NCI-H2081 treated with DMSO at 0.1 percent for 48 hours (cell line): ENCODE results near the gene DEFB131A.
"Not testable (repeated sequence)": the region's sequence is repeated elsewhere in the genome, so short reads cannot be mapped to it uniquely, and the experiment has no call there.

ENCODE experiments used
- DNase-seq: peaks from one replicate; lab custom pipeline; 2025; lab: John Stamatoyannopoulos, UW

DEFB131A gene, protein sequence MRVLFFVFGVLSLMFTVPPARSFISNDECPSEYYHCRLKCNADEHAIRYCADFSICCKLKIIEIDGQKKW

DNA sequence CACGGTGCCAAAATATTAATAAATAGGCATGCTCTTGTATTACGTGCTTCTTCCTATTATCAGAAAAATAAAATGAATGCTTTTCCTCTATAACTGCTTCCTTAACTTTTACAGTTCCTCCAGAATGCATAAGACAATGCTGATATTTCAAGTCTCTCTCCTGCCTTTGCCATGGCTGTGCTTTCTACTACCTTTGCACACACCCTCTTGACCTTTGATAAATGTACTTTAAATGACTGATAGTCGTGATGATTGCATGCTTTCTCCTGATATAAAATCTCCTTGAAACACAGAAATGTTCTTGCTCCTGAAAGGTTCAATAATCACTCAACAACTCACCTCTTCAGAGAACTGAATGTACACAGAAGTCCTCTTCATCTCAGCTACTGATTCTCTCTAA is at the start of gene DEFB131A:
TSS of gene DEFB131A (plus strand) at position 301 of the 400 bp plus-strand sequence. CDS start 120 bp downstream, outside the sequence.
- not testable (repeated sequence) for DNase-seq

DNA sequence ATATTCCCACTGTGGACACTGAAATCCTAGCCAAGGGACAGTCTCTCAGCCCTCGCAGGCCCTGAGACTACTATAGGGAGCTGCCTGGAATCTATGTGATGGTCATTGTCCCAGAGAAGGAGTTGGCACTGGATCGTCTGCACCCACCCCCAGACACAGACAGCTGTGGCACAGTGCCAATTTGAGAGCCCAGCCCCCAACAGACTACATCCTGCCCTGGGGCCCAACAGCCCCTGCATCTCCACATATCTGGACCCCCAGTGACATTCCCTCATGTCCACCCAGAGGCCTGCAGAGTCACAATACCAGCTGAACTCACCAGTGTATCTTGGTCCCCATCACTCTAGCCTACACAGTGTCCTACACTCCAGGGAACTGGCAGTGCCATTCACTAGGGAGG is 38.4 kb upstream of the DEFB131A start:
- not testable (repeated sequence) for DNase-seq

DNA sequence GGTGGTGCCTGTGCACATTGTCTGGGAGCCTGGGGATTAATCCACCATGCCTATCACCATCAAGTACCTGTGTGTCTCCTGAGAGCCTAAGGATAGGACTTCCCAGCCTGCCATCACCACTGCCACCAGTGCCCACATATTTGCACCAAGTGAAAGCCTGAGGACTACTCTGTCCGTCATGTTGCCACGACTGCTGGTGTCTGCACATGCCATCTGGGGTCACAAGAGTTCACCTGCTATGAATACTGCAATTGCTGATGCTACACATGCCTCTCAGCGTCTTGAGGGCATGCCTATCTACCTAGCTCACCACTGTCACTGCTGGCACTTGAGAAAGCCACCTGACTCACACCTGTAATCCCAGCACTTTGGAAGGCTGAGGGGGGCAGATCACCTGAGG is 37.7 kb upstream of the DEFB131A start:
- not testable (repeated sequence) for DNase-seq

DNA sequence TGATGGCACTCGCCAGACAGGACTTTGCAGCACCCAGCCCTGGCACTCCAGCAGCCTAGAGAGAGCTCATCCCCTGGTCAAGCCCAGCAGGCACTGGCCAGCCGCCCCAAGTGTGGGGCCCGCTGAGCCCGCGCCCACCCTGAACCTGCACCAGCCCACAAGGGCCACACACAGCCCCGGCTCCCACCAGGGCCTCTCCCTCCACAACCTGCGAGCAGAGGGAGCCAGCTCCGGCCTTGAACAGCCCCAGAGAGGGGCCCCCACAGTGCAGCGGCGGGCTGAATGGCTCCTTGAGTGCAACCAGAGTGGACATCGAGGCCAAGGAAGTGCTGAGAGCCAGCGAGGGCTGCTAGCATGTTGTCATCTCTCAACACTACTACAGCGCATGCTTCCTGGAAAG is 34.4 kb upstream of the DEFB131A start:
- DNase-seq = no peak

DNA sequence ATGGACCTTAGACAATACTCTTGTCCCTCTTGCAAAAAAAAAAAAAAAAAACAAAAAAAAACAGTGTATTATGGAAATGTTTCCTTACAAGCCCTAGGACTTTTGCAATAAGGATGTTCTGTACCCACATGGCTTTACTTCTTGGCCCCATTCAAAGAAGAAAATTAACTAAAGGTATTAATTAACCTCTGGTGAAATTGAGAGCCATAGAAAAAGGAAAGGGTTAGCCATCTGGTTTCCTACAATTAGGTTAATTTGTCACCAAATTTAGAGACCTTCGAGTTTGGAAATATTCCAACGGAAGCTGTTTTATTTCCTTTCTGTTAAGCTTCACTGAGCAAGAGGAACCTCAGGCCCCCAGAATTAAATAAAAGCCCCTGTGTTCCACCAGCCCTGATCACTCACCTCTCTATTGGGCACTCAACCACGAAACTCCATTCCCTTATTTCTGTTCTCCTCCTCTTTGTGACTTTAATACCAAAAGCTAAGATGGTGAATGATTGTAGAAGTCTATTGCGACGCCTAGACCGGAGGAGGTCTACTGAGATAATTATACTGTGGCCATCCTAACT is 22.2 kb upstream of the DEFB131A start:
- not testable (repeated sequence) for DNase-seq

DNA sequence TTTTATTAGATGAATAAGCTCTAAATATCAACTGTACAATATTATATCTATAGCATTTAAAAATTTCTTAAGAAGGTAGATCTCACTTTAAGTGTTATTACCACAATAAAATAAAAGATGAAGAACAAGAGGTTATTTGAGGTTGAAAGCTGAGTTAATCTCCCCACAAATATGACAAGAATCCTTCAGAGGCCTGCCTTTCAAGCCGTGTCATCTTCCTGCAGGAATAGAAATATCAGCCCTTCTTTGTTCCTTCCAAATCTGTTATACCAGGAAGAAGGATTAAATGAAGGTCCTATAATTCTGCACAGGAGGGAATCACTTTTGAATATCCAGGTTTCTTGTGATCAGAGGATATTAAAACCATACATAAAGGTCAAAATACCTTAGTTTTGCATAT is 18.3 kb upstream of the DEFB131A start:
- not testable (repeated sequence) for DNase-seq

DNA sequence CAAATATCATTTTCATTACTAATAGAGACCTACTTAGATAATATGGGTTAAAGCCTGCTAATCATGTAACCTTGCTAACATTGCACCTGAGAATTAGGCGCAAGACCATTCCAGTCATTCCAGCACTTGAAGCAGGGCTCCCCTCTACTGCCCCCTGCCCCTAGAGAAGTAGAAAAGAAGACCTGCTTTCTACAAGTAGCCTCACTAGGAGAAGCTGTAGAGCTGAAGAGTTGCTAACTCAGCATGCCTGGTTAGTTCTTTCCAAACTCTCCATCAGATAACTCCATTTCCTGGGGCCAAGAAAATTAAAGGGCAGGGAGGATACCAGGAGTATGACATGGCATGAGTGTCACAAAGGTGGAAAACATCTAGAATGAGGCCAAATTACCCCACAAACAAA is 14.2 kb upstream of the DEFB131A start:
- DNase-seq = not testable (repeated sequence)

DNA sequence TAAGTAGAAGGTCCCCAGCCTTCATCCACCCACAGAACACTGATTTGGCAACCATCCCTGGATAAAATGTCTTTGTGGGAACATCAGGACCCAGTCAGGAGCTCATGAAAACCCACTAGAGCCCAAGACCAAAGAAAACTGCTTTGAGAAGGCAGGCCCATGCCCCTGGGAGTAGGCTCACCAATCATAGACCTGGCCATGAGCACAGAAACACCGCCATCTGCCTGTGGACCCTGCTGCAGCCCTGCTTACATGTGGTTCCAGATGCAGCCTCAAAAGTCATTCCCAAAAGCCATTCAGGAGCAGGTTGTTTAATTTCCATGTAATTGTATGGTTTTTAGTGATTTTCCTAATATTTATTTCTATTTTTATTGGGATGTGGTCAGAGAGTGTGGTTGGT is 10.9 kb upstream of the DEFB131A start:
- not testable (repeated sequence) for DNase-seq

DNA sequence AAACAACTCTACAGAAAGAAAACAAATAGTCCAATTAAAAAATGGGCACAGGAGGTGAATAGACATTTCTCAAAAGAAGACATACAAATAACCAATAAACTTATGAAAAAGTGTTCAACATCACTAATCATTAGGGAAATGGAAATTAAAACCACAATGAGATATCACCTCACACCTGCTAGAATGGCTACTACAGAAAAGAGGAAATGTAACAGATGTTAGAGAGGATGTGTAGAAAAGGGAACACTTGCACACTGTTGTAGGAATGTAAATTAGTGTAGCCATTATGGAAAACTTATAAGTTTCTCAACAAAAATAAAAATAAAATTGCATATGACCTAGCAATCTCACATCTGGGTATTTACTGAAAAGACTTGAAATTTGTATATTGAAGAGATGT is 7.5 kb upstream of the DEFB131A start:
- DNase-seq = not testable (repeated sequence)

DNA sequence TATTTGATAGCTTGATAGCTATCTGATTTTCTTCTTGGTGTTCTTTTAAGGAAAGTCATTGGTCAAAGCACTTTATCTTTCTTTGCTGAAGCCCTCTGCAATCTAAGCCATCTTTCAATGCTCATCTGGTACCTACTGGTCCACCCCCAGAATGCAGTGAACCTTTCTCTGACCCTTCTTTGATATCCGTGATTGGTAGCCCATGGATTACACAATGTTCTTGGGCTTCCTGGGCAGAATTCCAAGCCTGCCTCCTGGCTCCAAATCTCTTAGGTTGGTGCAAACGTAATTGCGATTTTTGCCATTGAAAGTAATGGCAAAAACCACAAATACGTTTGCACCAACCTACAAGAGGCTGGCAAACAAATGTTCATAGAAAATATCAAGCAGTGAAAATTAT is 1.9 kb upstream of the DEFB131A start:
- DNase-seq = not testable (repeated sequence)

DNA sequence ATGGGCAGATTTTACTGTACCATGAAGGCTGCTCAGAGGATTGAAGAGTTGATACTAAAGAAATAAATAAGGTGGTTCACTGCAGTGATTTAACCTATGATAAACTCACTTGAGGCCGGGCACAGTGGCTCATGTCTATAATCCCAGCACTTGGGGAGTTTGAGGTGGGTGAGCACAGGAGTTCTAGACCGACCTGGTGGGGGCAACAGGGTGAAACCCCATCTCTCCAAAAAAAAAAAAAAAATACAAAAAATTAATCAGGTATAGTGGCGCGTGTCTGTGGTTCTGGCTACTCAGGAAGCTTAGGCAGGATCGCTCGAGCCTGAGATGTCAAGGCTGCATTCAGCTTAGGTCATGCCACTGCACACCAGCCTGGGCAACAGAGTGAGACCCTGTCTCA is 467 bp downstream of the DEFB131A start:
- DNase-seq = not testable (repeated sequence)

DNA sequence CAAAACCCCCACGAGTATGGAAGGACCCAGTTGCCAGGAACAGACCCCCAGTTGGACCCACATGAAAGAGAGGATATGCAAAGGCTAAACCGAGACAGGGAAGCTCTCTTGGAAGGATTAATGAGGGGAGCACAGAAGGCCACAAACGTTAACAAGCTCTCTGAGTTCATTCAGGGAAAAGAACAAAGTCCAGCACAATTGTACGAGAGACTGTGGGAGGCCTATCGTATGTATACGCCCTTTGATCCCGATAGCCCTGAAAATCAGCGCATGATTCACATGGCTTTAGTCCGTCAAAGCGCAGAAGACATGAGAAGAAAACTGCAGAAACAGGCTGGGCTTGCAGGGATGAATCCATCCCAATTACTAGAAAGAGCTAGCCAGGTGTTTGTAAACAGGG is 8.0 kb downstream of the DEFB131A start:
- not testable (repeated sequence) for DNase-seq

DNA sequence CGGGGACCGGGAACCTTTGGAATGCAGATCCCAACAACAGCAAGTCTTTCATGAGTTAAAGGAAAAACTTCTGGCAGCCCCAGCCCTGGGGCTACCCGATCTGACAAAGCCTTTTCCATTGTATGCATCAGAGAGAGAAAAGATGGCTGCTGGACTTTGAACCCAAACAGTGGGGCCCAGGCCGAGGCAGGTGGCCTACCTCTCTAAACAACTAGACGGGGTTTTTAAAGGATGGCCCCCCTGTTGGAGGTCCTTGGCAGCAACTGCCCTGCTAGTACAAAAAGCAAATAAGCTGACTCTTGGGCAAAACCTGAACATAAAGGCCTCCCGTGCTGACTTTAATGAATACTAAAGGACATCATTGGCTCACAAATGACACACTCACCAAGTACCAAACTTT is 10.1 kb downstream of the DEFB131A start:
- not testable (repeated sequence) for DNase-seq

DNA sequence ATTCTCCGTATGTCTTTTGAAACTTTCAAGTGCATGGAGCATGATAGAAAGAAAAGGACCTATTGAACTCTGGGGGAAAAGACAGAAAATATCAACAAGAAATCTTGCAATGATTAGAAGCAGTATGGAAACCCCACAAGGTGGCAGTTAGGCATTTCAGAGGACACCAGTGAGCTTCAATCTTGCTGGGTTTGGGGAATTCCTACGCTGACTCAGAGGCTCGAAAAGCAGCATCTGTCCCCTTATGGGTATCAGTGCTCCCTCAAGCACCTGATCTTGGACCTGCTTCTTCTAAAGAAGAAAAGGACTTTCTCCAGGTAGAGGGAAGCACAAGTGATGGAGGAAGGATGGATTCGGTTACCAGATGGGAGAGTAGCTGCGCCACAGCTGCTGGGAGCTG is 10.8 kb downstream of the DEFB131A start:
- not testable (repeated sequence) for DNase-seq

DNA sequence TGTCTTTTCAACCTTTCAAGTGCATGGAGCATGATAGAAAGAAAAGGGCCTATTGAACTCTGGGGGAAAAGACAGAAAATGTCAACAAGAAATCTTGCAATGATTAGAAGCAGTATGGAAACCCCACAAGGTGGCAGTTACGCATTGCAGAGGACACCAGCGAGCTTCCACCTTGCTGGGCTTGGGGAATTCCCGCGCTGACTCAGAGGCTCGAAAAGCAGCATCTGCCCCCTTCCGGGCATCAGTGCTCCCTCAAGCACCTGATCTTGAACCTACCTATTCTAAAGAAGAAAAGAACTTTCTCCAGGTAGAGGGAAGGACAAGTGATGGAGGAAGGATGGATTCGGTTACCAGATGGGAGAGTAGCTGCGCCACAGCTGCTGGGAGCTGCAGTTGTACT is 35.3 kb downstream of the DEFB131A start:
- not testable (repeated sequence) for DNase-seq

DNA sequence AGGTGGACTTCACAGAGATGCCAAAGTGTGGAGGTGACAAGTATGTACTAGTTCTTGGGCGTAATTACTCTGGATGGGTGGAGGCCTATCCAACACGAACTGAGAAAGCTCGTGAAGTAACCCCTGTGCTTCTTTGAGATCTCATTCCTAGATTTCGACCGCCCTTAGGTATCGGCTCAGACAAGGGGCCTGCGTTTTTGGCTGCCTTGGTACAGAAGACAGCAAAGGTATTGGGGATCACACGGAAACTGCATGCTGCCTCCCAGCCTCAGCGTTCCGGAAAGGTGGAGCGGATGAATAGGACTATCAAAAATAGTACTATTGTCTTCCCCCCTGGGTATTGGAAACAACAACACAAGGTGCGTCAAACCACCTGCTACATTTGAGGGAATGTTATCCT is 35.9 kb downstream of the DEFB131A start:
- not testable (repeated sequence) for DNase-seq

DNA sequence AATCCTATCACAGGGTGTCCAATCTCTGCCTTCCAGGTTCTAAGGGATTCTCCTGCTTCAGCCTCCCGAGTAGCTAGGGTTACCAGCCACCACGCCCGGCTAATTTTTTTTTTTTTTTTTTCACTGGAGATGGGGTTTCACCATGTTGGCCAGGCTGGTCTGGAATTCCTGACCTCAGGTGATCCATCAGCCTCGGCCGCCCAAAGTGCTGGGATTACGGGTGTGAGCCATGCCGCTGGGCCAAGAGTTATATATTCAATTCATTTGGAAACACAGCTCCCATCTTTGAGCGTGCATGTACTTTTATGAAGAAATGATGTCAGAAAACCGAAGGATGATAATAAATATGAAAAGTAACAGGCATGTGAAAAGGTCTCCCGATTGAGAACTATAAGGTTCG is 38.7 kb downstream of the DEFB131A start:
- DNase-seq = not testable (repeated sequence)

DNA sequence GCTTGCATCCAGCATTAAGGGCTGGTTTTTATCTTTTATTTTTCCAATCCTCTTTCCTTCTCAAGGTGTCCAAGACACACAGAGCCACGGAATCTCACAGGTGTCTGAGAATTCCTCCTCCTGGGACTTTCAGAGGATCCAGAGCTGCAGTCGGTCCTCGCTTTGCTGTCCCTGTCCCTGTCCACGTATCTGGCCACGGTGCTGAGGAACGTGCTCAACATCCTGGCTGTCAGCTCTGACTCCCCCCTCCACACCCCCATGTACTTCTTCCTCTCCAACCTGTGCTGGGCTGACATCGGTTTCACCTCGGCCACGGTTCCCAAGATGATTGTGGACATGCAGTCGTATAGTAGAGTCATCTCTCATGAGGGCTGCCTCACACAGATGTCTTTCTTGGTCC is 39.5 kb downstream of the DEFB131A start:
- DNase-seq = not testable (repeated sequence)

DNA sequence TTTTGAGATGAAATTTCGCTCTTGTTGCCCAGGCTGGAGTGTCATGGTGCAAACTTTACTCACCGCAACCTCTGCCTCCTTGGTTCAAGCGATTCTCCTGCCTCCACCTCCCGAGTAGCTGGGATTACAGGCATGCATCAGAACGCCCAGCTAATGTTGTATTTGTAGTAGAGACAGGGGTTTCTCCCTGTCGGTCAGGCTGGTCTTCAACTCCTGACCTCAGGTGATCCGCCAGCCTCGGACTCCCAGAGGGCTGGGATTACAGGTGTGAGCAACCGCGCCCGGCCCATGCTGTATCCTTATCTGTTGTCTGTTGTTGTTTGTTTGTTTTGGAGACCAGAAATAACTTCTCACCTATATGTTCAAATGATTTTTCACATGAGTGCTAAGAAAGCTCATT is 42.7 kb downstream of the DEFB131A start:
- not testable (repeated sequence) for DNase-seq

DNA sequence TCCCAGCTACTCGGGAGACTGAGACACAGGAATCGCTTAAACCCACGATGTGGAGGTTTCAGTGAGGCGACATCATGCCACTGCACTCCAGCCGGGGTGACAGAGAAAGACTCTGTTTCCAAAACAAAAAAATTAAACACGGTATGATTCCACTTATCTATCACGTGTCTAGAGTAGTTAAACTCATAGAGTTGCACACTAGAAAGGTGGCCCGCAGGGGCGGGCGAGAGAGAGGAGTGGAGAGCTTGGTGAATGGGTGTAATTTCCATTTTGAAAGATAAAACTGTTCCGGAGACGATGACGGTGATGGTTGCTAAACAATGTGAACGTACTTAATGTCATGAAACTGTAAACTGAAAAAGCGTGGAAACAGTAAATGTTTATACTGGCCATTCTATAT is 44.6 kb downstream of the DEFB131A start:
- DNase-seq = not testable (repeated sequence)

DNA sequence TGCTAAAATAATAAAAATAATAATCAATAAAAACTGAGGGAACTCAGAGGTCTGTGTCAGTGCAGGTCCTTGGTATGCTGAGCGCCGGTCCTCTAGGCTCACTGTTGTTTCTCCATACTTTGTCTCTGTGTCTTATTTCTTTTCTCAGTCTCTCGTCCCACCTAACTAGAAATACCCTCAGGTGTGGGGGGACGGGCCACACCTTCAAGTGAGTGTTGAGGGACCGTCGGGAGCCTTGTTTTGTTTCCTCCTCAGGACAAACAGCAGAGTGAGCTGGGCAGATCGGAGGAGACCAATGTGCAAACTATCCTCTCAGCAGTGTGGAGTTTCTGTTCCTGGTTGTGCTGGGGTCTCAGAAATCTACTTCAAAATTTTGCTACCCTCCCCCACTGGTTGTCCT is 46.3 kb downstream of the DEFB131A start:
- not testable (repeated sequence) for DNase-seq

DNA sequence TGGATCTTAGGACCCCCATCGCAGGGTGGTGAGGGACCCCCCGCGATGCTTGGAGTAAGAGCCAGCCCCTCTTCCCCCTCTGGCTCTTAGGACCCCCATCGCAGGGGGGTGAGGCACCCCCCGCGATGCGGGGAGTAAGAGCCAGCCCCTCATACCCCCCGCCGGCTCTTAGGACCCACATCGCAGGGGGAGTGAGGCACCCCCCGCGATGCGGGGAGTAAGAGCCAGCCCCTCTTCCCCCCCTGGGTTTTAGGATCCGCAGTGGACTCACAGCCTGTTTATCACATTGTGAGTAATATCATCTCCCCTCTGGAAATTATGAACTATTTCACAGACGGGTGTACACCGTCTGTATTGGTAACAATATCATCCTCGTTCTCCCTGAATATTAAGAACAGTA is 46.8 kb downstream of the DEFB131A start:
- DNase-seq = not testable (repeated sequence)

DNA sequence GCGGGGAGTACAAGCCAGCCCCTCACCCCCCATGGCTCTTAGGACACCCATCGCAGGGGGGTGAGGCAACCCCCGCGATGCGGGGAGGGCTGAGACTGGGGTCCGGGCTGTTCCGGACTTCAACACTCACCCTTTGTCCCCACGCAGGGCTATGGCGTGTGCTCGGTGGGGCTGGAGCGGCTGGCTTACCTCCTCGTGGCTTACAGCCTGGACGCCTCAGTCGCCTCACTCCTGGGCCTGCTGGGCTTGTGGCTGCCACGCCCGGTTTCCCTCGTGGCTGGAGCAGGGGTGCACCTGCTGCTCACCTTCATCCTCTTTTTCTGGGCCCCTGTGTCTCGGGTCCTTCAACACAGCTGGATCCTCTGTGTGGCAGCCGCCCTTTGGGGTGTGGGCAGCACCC is 49.4 kb downstream of the DEFB131A start:
- DNase-seq = not testable (repeated sequence)
